ENCODE results near the gene PPM1H.
"Not testable (repeated sequence)": the region's sequence is repeated elsewhere in the genome, so short reads cannot be mapped to it uniquely, and the experiment has no call there.

Gene PPM1H

GRCh38 chr12:62761658-62762057 is 173.3 kb downstream of the PPM1H start:
- no peak for DNase-seq

GRCh38 chr12:62760779-62761178 is 174.2 kb downstream of the PPM1H start:
- no peak for DNase-seq

GRCh38 chr12:62760341-62760740 is 174.6 kb downstream of the PPM1H start:
- not testable (repeated sequence) for DNase-seq

- no peak for DNase-seq
Observed at GRCh38 chr12:62758216-62758615, 176.7 kb downstream of the PPM1H start.

GRCh38 chr12:62757048-62757447 is 177.9 kb downstream of the PPM1H start:
- DNase-seq: no peak

GRCh38 chr12:62754706-62755105 is 180.2 kb downstream of the PPM1H start:
- no peak for DNase-seq

- DNase-seq: no peak
Observed at GRCh38 chr12:62751810-62752155, 183.2 kb downstream of the PPM1H start.

- no peak for DNase-seq
Observed at GRCh38 chr12:62750941-62751809, 183.8 kb downstream of the PPM1H start.

GRCh38 chr12:62749586-62749985 is 185.4 kb downstream of the PPM1H start:
- DNase-seq: no peak

GRCh38 chr12:62748941-62749468 is 185.9 kb downstream of the PPM1H start:
- no peak for DNase-seq

- DNase-seq: peak in 1 of 2 donors; percentile 43
Observed at GRCh38 chr12:62744551-62744950, 190.4 kb downstream of the PPM1H start.

- DNase-seq: no peak
Observed at GRCh38 chr12:62739266-62740015, 195.5 kb downstream of the PPM1H start.

- no peak for DNase-seq
Observed at GRCh38 chr12:62738616-62739015, 196.3 kb downstream of the PPM1H start.

GRCh38 chr12:62738105-62738504 is 196.8 kb downstream of the PPM1H start:
- no peak for DNase-seq

GRCh38 chr12:62737615-62738014 is 197.3 kb downstream of the PPM1H start:
- DNase-seq: no peak

- DNase-seq: no peak
Observed at GRCh38 chr12:62737188-62737587, 197.8 kb downstream of the PPM1H start.

- no peak for DNase-seq
Observed at GRCh38 chr12:62736596-62736995, 198.4 kb downstream of the PPM1H start.

GRCh38 chr12:62732861-62733427 is 202.0 kb downstream of the PPM1H start:
- DNase-seq: peak in 1 of 2 donors; percentile 3

- DNase-seq: no peak
Observed at GRCh38 chr12:62731055-62731820, 203.7 kb downstream of the PPM1H start.

- DNase-seq: no peak
Observed at GRCh38 chr12:62730649-62731048, 204.3 kb downstream of the PPM1H start.

- not testable (repeated sequence) for DNase-seq
Observed at GRCh38 chr12:62729579-62730544, 205.1 kb downstream of the PPM1H start.

Data from CD4-positive, alpha-beta T cell treated with Interleukin-1 beta for 1 hour (primary cell).